A549 (cell line): ENCODE data around the gene IL17D. TPM values are rescaled to one million over a fixed set of nuclear protein-coding genes. Genes with fewer than 3 reads are reported as not detected.

ENCODE experiments used
- ATAC-seq, 2 experiments: fragments of 200-7000 bp in 1 of 2; fragments of >200 bp in 1 of 2; cut with Nextera tagmentation in 1 of 2; cut with Tn5 transposase in 1 of 2; 3 replicates each; pipeline versions ENCODE4 v1.8.0 to v1.9.1; 2018 to 2020; ENCODE audit warnings: mild to moderate bottlenecking in 1 of 2, moderate library complexity in 1 of 2
- CTCF ChIA-PET: fragments of 300-600 bp; sonication (Branson Sonifier 250); formaldehyde crosslinking; extraction: SDS; loops from one replicate; lab custom pipeline; 2021; ENCODE audit warnings: antibody characterized with exemption, inconsistent platforms; lab: Yijun Ruan, JAX
- POLR2A ChIA-PET: fragments of 350-600 bp; formaldehyde crosslinking; extraction: SDS; loops from one replicate; lab custom pipeline; 2021; ENCODE audit warnings: antibody characterized with exemption, inconsistent platforms; lab: Yijun Ruan, JAX
- DNase-seq, 2 experiments: peaks; one replicate each; pipeline versions ENCODE4 v3.0.0 to v3.0.0-alpha.2; 2011 to 2016; ENCODE audit warnings: low read depth in 1 of 2, low spot score in 1 of 2
- FAIRE-seq: peaks from 2 replicates; lab custom pipeline; 2011; peaks lifted over from hg19 to GRCh38; lab: Jason Lieb, UNC
- H3K27ac ChIP-seq, 2 experiments: fragments of >200 bp; sonication (Bioruptor Twin); formaldehyde crosslinking; 3 replicates each; pipeline ENCODE4 v1.5.1; 2016 to 2017
- H3K4me1 ChIP-seq: fragments of >200 bp; sonication (Bioruptor Twin); formaldehyde crosslinking; 3 replicates; pipeline ENCODE4 v1.6.1; 2016
- H3K4me2 ChIP-seq: fragments of >200 bp; sonication (Bioruptor Twin); formaldehyde crosslinking; 3 replicates; pipeline ENCODE4 v1.6.1; 2016
- H3K4me3 ChIP-seq: fragments of >200 bp; sonication (Bioruptor Twin); formaldehyde crosslinking; 3 replicates; pipeline ENCODE4 v1.5.1; 2016
- H3K9me3 ChIP-seq: fragments of >200 bp; sonication (Bioruptor Twin); formaldehyde crosslinking; 3 replicates; pipeline ENCODE4 v1.6.1; 2016
- ATOH8 ChIP-seq: fragments of 250-450 bp; sonication (Bioruptor Pico); IDR thresholded peaks from 2 replicates; pipeline ENCODE4 v1.5.0; 2020; ENCODE audit warnings: low read depth, mild to moderate bottlenecking, moderate library complexity
- CHD2 ChIP-seq: fragments of 150-350 bp; IDR thresholded peaks from 2 replicates; pipeline ENCODE4 v1.6.1; 2014; ENCODE audit warnings: low read length; ENCODE audit not compliant: partially characterized antibody
- EHF ChIP-seq: fragments of 250-450 bp; sonication (Bioruptor Pico); IDR thresholded peaks from 2 replicates; pipeline ENCODE4 v1.5.0; 2020; ENCODE audit warnings: mild to moderate bottlenecking
- ESRRA ChIP-seq: fragments of 150-350 bp; IDR thresholded peaks from 2 replicates; pipeline ENCODE4 v1.6.1; 2014; ENCODE audit warnings: mild to moderate bottlenecking, low read length, borderline replicate concordance
- GATA3 ChIP-seq: IDR thresholded peaks from 2 replicates; pipeline ENCODE4 v1.6.1; 2012; ENCODE audit warnings: borderline replicate concordance
- NPAS2 ChIP-seq: fragments of 250-450 bp; sonication (Bioruptor Pico); IDR thresholded peaks from 2 replicates; pipeline ENCODE4 v1.8.0; 2022; ENCODE audit warnings: mild to moderate bottlenecking, moderate library complexity, borderline replicate concordance
- WGBS: methylation state at CpG from one replicate; pipeline ENCODE4 v1.1.6; 2017; ENCODE audit errors: missing lambda C conversion rate; 5-methylcytosine and 5-hydroxymethylcytosine counted together
- polyA plus RNA-seq, 4 experiments: library from polyadenylated mRNA; depleted of rRNA in 3 of 4; stranded (reverse); fragments of >200 nt; fragmentation: RNase III in 1 of 4; extraction: RNeasy Plus Mini Kit Qiagen cat#74134 plus additional on column Dnase treatment in 1 of 4; gene quantifications; 2 replicates in 3 of 4; 3 replicates in 1 of 4; pipeline ENCODE4 v1.2.3, GENCODE V29; 2011 to 2017
- TF ChIP-seq, protein P1 (sequence below): IDR thresholded peaks from 2 replicates; pipeline ENCODE4 v1.6.1; 2012
- TF ChIP-seq, protein P2 (sequence below): fragments of >200 bp; sonication (Bioruptor Twin); formaldehyde crosslinking; IDR thresholded peaks from 3 replicates; pipeline ENCODE4 v1.5.1; 2016

Gene IL17D
- polyA plus RNA-seq, 2 of the 4 experiments (the other 2 are of a cell fraction): 0.30 to 0.44 TPM

- no peak for DNase-seq
- Histone ChIP-seq H3K9me3 (peaks cover 6% of the 10 kb centered on the region; the same call in 1 of the 3 replicates), H3K4me1 (no peaks in the 10 kb centered on the region), H3K4me3 (no peak overlapping the region), H3K27ac (no peak overlapping the region), H3K4me2 (no peak overlapping the region)
- no peak for FAIRE-seq
- TF ChIP-seq CHD2: no peak
- TF ChIP-seq, protein P1, sequence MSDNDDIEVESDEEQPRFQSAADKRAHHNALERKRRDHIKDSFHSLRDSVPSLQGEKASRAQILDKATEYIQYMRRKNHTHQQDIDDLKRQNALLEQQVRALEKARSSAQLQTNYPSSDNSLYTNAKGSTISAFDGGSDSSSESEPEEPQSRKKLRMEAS: no peak
- no peak for TF ChIP-seq GATA3
- TF ChIP-seq ATOH8 (CRISPR knock-in tag): no peak
- TF ChIP-seq ESRRA: no peak
- no peak for TF ChIP-seq NPAS2 (CRISPR knock-in tag)
- TF ChIP-seq EHF (CRISPR knock-in tag): no peak
- TF ChIP-seq, protein P2, sequence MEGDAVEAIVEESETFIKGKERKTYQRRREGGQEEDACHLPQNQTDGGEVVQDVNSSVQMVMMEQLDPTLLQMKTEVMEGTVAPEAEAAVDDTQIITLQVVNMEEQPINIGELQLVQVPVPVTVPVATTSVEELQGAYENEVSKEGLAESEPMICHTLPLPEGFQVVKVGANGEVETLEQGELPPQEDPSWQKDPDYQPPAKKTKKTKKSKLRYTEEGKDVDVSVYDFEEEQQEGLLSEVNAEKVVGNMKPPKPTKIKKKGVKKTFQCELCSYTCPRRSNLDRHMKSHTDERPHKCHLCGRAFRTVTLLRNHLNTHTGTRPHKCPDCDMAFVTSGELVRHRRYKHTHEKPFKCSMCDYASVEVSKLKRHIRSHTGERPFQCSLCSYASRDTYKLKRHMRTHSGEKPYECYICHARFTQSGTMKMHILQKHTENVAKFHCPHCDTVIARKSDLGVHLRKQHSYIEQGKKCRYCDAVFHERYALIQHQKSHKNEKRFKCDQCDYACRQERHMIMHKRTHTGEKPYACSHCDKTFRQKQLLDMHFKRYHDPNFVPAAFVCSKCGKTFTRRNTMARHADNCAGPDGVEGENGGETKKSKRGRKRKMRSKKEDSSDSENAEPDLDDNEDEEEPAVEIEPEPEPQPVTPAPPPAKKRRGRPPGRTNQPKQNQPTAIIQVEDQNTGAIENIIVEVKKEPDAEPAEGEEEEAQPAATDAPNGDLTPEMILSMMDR: no peak
- WGBS: 87% methylated on average over 1 of the region's 1 CpG
- ATAC-seq: no peak
- POLR2A ChIA-PET: no interaction called here
- CTCF ChIA-PET: no interaction called here
These were observed 66.3 kb downstream of the IL17D start for GRCh38 chr13:20769834-20770233.

Other genes starting within 250 kb of the IL17D start
- 17.4 and 19.0 TPM in 2 replicates for gene CRYL1, start 177.8 kb upstream of the IL17D start, polyA plus RNA-seq (2011; rRNA removed)
- gene CRYL1, start 177.8 kb upstream of the IL17D start, polyA plus RNA-seq (2017; fragmentation: RNase III; extraction: RNeasy Plus Mini Kit Qiagen cat#74134 plus additional on column Dnase treatment): 3.9 to 4.8 TPM (median 4.1 TPM) in 3 replicates
- 13.9 and 19.1 TPM in 2 replicates for gene IFT88, start 136.5 kb upstream of the IL17D start, polyA plus RNA-seq (2011; rRNA removed)
- gene IFT88, start 136.5 kb upstream of the IL17D start, polyA plus RNA-seq (2017; fragmentation: RNase III; extraction: RNeasy Plus Mini Kit Qiagen cat#74134 plus additional on column Dnase treatment): 13.1 to 13.2 TPM (median 13.2 TPM) in 3 replicates
- 9.1 and 10.0 TPM in 2 replicates for gene EEF1AKMT1, start 70.3 kb downstream of the IL17D start, polyA plus RNA-seq (2011; rRNA removed)
- gene EEF1AKMT1, start 70.3 kb downstream of the IL17D start, polyA plus RNA-seq (2017; fragmentation: RNase III; extraction: RNeasy Plus Mini Kit Qiagen cat#74134 plus additional on column Dnase treatment): 7.3 to 9.0 TPM (median 8.1 TPM) in 3 replicates
- 13.8 and 16.6 TPM in 2 replicates for gene XPO4, start 199.0 kb downstream of the IL17D start, polyA plus RNA-seq (2011; rRNA removed)
- 7.3 to 8.6 TPM (median 7.7 TPM) in 3 replicates for gene XPO4, start 199.0 kb downstream of the IL17D start, polyA plus RNA-seq (2017; fragmentation: RNase III; extraction: RNeasy Plus Mini Kit Qiagen cat#74134 plus additional on column Dnase treatment)